HG02870 (cell line): ENCODE results near the gene GBF1.

Experiments
- ATAC-seq: cut with Tn5 transposase; IDR thresholded peaks from one replicate; pipeline ENCODE4 v1.9.1; 2021; ENCODE audit warnings: mild to moderate bottlenecking, moderate library complexity; ENCODE audit not compliant: unreplicated experiment

GBF1 gene

GRCh38 chr10:102264371-102264770 lies 19.0 kb downstream of the GBF1 start:
- no peak for ATAC-seq

GRCh38 chr10:102266670-102267069 lies 21.3 kb downstream of the GBF1 start:
- ATAC-seq: no peak

- ATAC-seq: no peak
These were observed 22.4 kb downstream of the GBF1 start for GRCh38 chr10:102267748-102268147.

GRCh38 chr10:102268375-102268888 lies 23.1 kb downstream of the GBF1 start:
- no peak for ATAC-seq

DNA sequence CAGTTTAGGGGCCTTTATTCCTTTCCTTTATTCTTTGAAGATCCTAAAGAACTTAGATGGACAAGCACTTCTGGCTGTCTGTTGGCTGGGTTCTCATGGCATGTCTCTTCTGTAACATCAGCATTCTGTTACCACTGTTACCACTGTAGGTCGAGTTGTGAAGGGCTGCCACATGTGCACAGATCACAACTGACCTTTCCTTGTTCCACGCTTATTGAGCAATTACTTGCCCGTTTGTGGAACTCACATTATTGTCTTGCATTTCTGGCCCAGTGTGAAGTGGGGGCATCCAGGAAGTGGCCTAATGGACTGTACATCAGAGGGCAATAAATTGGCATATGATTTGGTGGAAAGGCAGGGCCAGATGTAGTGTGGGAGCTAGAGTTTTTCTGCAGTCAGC lies 23.7 kb downstream of the GBF1 start:
- ATAC-seq: no peak

- ATAC-seq: no peak
These were observed 28.7 kb downstream of the GBF1 start for GRCh38 chr10:102274062-102274461.

- ATAC-seq: no peak
These were observed 30.0 kb downstream of the GBF1 start for GRCh38 chr10:102275343-102275742.

DNA sequence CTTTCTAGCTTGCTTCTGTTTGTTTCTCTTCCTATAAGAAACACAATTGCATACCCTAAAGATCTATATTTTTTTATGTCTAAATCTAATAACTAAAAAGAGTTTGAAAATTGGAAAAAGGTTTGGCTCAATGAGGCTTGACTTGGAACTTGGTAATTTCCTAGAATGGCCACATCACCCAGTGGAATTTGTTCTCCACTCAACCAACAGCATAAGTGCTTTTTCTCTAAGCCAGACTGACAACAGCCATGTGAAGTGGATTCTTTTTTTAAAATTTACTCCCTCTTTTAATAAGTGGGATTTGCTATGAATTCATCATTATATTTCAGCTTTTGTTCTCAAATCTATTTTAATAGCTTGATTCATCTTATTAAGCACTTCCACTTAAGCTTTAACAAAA lies 33.8 kb downstream of the GBF1 start:
- ATAC-seq: no peak

DNA sequence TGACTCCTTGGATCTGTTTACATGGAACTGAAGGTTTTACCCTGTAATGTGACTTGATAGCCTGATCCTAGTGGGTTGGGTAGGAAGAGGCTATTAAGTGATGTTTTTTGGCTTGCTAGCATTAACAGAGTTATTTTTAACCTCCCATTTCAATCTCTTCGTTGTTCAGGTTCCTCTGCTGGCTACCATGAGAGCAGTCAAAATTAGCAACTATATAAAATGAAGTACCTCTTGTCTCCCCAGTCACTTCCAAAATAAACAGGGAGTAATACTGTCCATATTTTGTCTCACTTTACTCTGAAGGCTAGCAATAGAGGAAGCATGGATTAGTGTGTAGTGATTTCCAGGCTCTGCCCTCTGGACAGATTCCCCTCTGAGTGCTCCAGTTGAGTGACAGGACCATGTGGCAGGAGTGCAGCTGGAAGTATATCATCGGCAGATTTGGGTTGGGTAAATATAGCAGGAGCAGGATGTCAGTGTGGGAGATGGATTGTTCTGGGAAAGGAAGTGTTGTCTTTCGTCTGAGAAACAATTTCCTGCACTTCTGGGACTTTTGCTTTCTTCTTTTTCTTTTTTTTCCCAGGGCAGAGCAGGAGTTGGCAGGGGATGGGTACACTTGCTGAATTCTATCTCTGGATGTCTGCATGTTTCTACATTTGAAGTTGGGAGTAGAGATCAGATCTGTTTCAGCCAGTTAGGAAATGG lies 35.2 kb downstream of the GBF1 start:
- ATAC-seq: no peak

DNA sequence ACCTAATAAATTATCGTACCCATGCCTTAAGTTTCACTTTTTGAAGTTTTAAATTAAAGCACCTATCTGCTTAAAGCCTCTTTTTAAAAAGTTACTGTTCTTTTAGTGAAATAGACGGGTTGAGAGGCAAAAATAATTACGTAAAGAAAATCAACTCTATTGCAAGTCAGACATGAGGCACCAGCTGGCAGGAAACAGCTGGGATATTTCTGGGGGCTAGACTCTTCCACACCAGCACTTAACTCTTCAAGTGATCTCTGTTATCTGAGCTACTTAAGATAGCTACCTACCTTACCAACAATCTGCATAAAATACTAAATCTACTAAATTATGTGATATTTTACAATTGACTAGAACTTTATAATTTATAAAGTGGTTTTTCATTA lies 35.8 kb downstream of the GBF1 start:
- ATAC-seq: no peak

DNA sequence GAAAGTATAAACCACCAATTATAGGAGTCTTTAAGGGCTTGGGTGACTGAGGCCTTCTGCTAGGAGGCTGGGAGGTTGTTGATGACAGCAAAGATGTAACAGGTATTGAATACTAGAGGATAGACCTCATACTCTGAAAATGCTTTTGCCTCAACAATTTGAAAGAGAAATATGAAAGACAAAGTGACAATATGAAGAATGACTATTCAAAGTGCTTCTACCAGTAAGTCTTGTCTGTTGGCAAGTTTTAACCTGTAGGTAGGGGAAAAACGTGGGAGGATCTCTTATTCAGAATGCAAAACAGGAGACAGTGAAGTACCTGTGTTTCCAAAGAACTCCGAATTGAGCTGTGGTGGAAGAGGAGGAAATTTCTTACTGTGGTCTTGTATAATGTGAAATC lies 38.2 kb downstream of the GBF1 start:
- ATAC-seq: no peak

GRCh38 chr10:102283890-102284289 lies 38.6 kb downstream of the GBF1 start:
- ATAC-seq: no peak

GRCh38 chr10:102284531-102284930 lies 39.2 kb downstream of the GBF1 start:
- no peak for ATAC-seq

DNA sequence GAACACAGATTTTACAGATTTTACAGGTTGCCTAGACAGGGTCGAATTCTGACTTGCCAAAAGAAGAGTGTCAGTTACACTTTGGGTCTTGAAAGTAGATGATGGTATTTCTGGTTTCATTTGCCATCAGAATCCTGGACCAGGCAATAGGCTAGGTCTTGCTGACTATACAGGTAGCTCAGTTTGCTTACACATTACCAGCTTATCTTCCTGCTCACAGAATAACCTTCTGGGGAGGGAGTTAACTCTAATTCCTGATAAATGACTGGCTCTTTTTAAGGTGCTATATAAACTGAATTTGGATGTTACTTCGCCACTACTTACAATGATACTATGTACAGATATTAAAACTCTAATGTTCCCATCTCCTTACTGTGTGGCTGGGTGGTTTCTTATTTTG lies 39.8 kb downstream of the GBF1 start:
- no peak for ATAC-seq

DNA sequence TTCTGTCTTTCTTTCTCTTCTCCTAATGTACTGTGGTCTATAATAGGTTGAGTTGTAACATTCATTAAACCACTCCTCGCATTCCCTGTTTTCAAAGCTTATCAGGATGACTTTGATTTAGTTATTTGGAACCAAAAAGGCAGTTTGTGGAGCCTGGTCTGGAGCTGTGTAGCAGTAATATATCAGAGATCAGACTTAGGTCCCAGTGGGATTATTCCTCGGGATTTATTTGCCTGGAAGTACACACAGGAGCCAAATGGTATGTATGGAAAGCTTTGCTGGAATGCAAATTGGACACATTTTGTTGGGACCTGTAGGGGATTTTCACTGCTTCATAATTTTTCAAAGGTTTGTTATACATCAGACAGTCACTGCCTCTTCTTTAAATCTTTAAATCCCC lies 40.9 kb downstream of the GBF1 start:
- no peak for ATAC-seq

GRCh38 chr10:102287538-102287937 lies 42.2 kb downstream of the GBF1 start:
- ATAC-seq: no peak

DNA sequence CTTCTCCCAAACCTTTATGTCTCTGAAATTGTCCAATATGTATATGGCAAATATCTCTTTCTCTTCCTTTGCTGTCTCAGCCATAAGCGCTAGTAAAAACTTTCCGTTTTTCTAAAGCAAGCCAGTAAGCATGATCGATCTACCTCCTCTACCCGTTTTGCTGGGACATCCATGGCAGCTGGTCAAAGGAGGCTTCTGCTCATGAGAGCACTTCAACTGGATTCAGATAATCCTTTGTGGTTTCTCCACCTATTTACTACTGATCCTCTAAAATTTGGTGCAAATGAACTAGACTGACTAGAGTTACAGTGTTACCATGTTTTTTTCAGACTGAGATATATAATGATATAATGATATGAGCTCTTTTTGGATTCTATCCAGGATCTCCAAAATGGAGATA lies 42.7 kb downstream of the GBF1 start:
- no peak for ATAC-seq

- ATAC-seq: no peak
These were observed 44.0 kb downstream of the GBF1 start for GRCh38 chr10:102289356-102289755.

DNA sequence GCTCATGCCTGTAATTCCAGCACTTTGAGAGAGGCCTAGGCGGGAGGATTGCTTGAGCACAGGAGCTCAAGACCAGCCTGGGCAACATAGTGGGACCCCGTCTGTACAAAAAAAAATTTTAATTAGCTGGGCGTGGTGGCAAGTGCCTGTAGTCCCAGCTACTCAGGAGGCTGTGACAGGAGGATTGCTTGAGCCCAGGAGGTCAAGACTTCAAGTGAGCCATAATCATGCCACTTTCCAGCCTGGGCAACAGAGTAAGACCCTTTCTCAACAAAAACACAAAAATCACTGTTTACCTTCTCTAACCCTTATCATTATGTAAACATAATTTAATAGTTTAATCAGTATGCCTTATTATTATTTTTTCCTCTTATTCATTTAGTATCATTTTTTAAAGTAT lies 44.5 kb downstream of the GBF1 start:
- no peak for ATAC-seq

DNA sequence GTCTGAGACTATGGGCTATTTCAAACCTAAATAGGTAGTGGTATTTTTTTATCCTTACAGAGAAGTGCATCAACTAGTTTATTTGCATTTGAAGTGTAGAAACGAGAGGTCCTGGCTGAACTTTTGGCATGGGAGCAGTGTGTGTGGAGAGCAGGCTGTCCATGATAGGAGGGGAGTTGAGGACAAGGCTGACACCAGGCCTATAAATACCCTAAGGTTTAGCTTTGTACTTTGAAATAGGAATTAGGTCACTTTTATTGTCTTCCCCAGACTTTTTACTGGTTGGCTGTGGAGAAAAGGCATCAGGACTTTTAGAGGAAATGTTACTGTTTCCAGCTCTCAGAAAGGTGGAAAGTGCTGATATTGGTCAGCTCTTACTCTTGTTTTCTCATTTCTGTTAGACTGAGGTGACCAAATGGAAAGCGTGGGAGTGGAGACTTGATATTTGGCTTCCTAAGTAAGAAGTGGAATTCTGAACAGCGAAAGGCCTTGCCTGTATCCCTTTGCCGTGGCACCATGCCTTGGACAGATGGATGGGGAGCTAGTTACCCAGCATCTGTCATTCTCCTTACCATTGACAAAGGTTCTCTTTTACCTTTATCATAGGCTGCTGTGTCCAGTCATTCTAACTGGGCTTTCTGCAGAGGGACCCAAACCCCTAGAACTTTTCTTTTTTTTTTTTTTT lies 46.0 kb downstream of the GBF1 start:
- ATAC-seq: no peak

DNA sequence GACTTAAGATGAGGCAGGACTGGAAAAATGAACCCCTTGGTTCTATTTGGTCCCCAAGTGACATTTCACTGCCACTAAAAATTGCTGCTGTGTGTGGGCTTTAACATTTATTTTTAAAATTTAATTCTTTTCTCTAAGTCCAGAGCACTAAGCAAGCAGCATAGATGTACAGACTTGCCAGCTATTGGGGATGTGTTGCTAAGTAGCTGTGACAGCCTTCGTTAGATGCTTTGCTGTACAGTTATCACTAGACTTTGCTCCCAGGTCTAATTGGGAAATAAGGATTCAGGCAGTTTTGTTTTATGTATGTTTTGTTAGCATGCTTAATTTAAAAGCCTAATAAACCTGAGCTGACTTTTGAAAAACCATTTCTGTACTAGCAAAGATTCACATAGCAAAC lies 51.8 kb downstream of the GBF1 start:
- no peak for ATAC-seq

DNA sequence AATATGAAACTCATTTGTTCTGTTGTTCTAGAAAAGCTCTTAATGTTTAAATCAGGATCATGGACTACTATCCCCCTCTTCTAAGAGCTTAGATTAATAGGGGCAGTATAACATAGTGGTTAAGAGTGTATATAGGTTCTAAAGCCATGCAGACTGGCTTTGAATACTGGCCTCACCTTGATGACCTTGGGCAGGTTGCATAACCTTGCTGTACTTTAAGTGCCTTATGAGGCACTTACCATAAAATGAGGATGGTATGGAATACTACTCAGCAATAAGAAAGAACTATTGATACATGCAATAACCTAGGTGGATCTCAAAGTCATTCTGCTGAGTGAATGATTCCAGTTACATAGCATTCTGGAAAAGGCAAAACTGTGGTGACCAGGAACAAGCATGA lies 53.6 kb downstream of the GBF1 start:
- no peak for ATAC-seq

DNA sequence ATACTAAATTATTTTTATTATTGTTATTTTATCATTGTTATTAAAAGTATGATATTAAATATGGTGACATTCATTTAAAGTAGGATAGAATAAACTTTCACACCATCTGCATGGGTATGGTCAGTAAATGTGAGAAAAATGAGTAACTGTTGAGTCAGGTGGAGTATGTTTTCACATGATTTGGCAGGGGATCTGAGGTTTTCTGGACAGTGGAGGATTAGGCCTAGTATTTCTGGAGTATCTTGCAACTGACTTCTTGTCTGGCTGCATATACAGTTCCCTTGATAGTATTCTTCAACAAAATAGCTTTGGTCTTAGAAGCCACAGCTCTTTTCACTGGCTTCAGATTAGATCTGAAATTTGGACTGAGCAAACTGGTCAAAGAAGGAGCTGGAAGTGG lies 54.5 kb downstream of the GBF1 start:
- ATAC-seq: no peak
